Stimulated activated CD8-positive, alpha-beta memory T cell treated with anti-CD3 and anti-CD28 coated beads, Interleukin-2, amount 100 ng/mL, for 1 hour (primary cell): Measurements from ENCODE around the gene TNFAIP3.
"Not testable (repeated sequence)": the region's sequence is repeated elsewhere in the genome, so short reads cannot be mapped to it uniquely, and the experiment has no call there.

Experiments used
- DNase-seq, 2 donors: peaks; one replicate each; pipeline ENCODE4 v3.0.0-alpha.2; 2020; ENCODE audit warnings: low read depth in 2 of 2

The TNFAIP3 gene

GRCh38 chr6:137844773-137845172, 22.3 kb upstream of the TNFAIP3 start:
- DNase-seq, result not testable (repeated sequence)

- DNase-seq, result no peak
Observed at GRCh38 chr6:137845460-137845859, 21.6 kb upstream of the TNFAIP3 start.

- DNase-seq, result no peak
Observed at GRCh38 chr6:137846274-137846673, 20.8 kb upstream of the TNFAIP3 start.

- DNase-seq, result no peak
Observed at GRCh38 chr6:137846772-137847313, 20.2 kb upstream of the TNFAIP3 start.

GRCh38 chr6:137847748-137848147, 19.3 kb upstream of the TNFAIP3 start:
- no peak for DNase-seq

GRCh38 chr6:137848672-137849071, 18.4 kb upstream of the TNFAIP3 start:
- DNase-seq, result no peak

GRCh38 chr6:137849181-137849980, 17.7 kb upstream of the TNFAIP3 start:
- no peak for DNase-seq

- no peak for DNase-seq
Observed at GRCh38 chr6:137849981-137850714, 16.9 kb upstream of the TNFAIP3 start.

GRCh38 chr6:137850816-137851602, 16.1 kb upstream of the TNFAIP3 start:
- no peak for DNase-seq

GRCh38 chr6:137851669-137852068, 15.4 kb upstream of the TNFAIP3 start:
- DNase-seq, result no peak

GRCh38 chr6:137852346-137852745, 14.7 kb upstream of the TNFAIP3 start:
- DNase-seq, result no peak

GRCh38 chr6:137852811-137853210, 14.2 kb upstream of the TNFAIP3 start:
- no peak for DNase-seq

- no peak for DNase-seq
Observed at GRCh38 chr6:137853569-137854213, 13.4 kb upstream of the TNFAIP3 start.

GRCh38 chr6:137856138-137856898, 10.7 kb upstream of the TNFAIP3 start:
- no peak for DNase-seq

GRCh38 chr6:137859025-137859424, 8.0 kb upstream of the TNFAIP3 start:
- no peak for DNase-seq

- DNase-seq, result no peak
Observed at GRCh38 chr6:137860394-137861005, 6.6 kb upstream of the TNFAIP3 start.

- DNase-seq, result no peak
Observed at GRCh38 chr6:137861550-137862337, 5.3 kb upstream of the TNFAIP3 start.

- no peak for DNase-seq
Observed at GRCh38 chr6:137862419-137863090, 4.5 kb upstream of the TNFAIP3 start.
